Non-pigmented ciliary epithelial cell (primary cell): ENCODE measurements around the gene RAB34.
A peak's percentile ranks its signal among the peaks of the same experiment; 100 is the strongest.

Experiments used
- DNase-seq: peaks from one replicate; pipeline ENCODE4 v3.0.0-alpha.2; 2010; ENCODE audit warnings: low read depth

Gene RAB34, protein sequence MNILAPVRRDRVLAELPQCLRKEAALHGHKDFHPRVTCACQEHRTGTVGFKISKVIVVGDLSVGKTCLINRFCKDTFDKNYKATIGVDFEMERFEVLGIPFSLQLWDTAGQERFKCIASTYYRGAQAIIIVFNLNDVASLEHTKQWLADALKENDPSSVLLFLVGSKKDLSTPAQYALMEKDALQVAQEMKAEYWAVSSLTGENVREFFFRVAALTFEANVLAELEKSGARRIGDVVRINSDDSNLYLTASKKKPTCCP

GRCh38 chr17:28717578-28718332 lies at the start of gene RAB34:
TSS of gene RAB34 (minus strand) at chr17:28717868. CDS start at chr17:28717266, 602 bp downstream.
- DNase-seq, result no peak

DNA sequence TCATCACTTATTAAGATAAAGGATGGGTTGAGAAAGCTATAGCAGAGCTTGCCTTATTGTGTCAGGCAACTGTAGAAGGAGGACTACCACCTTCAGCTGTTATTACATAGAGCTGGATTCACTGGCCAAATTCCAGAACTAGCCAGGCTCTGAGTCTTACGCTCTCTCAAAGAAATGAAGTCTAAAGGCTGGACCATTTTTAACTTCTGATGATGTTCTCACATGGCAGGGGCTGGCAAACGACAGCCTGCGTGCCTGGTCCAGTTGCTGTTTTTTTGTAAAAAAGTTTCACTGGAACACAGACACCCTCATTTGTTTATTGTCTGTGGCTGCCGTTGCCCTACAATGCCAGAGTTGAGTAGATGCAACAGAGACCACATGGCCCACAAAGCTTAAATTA lies 47.4 kb upstream of the RAB34 start:
- no peak for DNase-seq

DNA sequence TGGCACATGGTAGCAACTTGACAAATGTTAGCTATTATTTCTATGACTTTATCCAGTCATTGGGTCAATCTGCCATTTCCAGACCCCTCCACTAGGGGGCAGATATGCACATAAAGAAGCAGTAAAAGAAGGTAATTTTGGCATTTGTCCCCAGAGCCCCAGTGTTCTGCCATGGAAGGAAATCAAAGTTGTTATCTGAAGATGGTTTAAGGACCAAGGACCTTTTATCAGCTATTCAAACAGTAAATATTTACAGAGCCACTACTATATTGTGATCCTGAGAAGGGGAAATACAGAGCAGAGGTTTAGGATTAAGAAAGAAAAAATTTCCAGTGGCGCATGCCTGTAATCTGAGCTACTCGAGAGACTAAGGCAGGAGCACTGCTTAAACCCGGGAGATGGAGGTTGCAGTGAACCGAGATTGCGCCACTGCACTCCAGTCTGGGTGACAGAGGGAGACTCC lies 46.2 kb upstream of the RAB34 start:
- DNase-seq, result no peak

DNA sequence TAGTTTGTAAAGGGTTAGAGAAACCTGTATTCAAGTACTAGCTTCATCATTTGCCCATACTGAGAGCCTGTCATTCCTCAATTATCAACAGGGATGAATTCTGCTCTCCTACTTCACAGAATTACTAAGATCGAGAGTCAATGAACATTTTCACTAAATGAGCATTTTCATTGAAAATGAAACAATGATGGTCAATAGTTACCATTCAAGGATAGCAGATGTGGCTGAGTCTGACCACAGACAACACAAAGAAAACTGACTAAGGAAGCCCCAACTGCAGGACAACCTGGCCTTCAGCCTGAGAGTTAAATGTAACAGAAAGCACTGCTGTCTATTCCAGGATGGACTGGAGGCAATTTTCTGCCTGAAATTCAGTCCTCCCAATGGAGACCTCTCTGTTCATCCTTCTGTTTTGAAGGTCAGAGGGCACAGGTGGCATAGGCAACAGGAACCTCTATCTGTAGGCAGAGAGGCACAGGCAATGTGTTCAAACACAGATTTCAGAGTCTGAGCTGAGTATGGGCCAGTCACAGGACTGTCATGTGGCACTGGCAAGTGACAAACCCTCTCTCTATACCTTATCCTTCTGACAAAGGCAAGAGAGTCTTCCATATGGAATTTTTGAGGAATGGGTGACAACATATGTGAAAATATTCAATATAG lies 45.6 kb upstream of the RAB34 start:
- no peak for DNase-seq

DNA sequence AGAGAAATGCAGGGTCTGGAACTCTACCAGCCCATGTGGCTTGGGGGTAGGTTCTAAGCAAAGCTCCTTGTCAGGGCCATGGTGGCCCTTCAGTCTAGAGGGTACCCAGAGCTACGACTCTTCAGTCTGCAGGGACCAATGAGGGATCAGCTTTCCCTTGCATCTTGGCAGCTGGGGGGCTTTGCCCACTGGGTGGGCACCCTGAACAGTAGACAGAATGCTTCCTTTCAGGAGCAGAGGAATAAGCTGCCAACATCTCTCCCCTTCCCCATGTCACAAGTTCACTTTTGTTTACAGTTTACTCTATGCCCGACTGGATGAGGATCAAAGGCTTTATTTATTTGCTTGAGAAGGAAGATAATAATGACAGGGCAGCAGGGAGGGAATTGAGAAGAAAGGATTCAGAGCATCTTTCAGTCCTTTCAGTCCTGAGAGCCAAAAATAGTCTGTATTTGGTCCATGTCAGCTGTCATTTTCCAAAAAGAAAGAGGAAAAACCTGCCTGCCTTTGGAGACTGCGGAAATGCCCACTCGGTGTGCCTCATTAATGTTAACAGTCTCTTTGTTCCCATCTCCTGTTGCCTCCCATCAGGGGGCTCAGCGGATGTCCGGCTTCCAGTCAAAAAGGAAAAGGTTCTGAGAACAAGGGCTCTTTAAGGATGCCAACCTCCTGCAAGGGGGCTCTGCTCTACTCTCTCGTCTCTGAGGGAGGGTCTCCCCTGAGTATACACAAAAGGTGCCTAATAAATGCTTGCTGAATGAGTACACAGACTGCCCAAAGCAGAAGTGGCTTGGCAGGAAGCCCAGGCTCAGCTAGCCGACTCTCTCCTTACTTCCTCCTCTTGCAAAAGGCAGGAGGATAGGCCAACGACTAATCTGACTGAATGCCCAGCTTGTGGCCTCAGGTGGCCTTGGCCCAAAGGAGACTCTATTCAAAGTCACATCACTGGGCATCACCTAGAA lies 43.2 kb upstream of the RAB34 start:
- DNase-seq, result peak; percentile 24

DNA sequence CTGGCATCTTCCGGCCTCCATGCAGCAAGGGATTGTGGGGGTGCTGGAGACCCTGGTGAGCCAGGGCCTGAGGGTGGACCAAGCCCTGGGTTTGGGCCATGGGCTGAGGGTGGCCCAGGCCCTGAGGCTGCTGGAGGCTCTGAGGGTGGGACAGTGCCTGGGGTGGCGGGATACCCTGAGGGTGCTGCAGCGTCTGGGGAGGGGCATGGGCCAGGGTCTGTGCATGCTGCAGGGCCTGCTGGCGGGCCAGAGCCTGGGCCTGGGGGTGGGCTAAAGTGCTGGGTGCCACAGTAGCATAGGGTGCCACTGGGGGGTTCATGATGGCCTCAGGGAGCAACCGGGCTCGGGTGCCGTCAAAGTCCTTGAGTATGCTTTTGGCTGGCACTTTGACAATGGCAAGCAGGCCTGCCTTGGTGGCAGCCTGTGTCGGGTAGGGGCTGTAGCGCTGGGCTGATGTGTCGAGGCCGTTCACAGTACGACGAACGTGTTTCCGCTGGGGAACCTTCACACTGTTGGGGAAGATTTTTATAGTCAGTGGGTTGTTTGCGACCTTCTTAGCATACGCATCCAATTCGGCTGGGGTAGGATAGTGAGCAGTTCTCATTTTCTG lies 41.7 kb upstream of the RAB34 start:
- no peak for DNase-seq

DNA sequence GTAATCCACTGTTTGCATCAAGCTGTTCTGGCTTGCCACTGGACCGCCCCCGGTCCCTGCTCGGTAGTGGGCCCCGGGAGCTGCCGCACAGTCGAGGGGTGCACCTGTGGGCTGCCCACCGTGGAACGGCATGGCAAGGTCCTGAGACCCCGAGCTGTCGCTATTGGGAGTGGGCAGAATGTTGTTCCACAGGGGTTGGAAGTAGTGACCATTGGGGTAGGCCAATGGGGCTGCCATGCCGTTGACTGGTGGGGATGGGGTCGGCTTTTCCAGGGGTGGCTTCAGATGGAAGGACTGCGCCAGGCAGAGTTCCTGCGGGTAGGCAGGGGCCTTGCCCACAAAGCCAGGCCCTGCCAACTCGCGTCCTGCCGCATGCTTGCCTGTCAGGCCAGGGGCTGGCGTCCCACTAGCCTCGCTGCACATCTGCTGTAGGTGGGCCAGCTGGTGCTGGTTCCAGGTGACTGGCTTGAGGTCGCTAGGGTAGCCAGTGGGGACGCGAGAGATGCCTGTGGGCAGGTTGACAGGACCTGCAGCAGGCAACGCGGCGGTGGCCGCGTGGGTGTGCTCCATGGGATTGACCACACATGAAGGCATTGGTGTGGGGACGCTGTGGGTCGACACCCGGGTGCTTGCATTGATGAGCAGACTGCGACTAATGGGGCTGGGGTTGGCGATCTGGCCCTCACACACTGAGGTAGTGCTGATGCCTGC lies 40.9 kb upstream of the RAB34 start:
- no peak for DNase-seq

DNA sequence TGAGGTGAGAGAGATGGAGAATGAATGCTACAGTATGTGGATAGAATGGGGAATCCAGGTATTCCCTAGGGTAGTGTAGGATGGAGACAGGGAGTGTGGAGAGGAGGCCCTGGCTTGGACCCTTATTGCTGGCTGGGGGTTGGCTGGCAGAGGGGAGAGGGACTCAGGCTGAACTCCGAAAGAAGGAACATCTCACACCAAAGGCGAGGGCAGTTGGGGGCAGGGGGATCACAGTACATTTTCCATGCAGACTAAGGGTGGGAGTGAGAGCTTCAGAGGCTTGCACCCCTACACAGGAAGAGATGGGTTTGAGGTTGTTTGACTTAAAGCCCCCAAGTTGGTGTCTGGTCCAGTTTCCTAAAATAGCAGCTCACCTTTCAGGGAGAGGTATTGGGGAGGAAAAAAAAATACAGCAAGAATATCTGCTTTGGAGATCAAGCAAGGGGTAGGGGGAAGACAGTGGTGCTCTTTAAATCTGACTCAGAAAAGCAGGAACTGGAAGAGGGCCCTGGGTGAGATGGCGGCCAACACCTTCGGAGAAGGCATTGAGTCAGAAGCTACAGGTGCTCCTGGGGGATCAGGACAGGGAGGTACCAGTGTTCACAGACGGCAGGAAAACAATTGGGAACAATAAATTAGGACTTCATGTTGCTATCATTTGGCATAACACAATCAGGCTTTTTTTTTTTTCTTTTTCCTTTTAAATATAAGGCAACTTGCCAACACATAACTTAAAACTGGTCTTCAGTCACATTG lies 38.6 kb upstream of the RAB34 start:
- DNase-seq, result no peak

DNA sequence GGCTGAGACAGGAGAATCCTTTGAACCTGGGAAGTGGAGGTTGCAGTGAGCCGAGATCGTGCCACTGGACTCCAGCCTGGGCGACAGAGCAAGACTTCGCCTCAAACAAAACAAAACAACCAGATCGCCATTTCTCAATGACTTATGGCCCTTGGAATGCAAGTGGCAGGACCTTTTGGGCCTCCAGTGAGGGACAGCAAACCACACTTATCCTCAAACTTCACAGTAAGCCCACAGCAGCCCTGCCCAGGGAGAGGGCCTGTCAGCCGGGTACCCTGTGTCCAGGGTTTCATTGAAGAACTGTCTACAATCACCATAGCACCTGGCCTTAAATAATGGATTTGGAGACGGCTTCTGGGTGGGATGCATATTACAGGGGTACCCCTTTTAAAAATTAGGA lies 37.8 kb upstream of the RAB34 start:
- DNase-seq, result no peak

- no peak for DNase-seq
Measured at GRCh38 chr17:28751600-28752366, 34.1 kb upstream of the RAB34 start.

DNA sequence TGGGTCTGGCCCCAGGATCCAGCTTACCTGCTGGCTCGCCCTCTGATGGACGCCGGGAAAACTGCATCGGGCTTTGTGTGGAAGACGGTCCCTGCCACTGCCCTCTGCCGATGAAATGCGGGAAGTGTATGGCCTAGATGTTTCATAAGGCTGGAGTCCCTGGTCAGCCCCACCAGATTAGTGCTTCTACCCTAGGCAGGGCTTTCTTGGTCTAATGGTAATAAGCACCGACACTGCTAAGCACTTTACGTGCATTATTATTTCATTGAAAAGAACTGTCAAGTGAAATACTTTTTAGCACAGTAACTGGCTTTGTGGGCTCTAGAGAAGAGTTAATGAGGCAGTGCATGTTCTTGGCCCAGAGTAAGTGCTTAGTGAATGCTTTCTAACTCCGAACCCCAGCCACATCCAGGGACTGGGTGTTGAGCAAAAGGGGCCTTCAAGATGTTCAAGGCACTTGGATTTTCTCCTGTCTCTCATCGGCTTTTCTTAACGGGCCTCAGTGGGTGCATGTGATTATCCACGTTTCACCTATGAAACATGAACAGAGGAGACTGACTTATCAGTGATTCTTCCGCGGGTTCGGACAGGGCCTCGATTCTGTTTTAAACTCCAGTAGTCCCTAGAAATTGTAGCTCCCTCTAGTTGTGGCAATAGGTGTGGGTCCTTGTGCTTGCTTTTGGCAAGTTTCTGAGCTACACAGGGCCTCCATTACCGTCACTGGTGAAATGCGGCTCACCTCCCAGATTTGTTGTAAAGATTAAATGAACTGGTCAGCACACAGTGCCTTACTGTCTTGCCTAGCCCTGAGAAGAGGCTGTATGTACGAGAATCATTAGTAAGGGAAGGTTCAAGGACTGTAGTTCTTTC lies 32.7 kb upstream of the RAB34 start:
- peak; percentile 67 for DNase-seq

DNA sequence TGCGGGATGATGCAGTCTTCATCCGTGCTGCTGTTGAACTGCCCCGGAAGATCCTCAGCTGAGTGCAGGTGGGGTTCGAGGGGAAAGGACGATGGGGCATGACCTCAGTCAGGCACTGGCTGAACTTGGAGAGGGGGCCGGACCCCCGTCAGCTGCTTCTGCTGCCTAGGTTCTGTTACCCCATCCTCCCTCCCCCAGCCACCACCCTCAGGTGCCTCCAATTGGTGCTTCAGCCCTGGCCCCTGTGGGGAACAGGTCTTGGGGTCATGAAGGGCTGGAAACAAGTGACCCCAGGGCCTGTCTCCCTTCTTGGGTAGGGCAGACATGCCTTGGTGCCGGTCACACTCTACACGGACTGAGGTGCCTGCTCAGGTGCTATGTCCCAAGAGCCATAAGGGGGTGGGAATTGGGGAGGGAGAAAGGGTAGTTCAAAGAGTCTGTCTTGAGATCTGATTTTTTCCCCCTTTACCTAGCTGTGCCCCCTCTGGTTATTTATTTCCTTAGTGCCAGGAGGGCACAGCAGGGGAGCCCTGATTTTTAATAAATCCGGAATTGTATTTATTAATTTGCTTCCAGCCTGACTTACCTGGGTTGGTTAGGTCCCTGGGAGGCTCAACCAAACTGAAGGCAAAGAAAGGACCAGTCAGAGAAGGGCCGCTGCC lies 32.0 kb upstream of the RAB34 start:
- DNase-seq, result no peak

DNA sequence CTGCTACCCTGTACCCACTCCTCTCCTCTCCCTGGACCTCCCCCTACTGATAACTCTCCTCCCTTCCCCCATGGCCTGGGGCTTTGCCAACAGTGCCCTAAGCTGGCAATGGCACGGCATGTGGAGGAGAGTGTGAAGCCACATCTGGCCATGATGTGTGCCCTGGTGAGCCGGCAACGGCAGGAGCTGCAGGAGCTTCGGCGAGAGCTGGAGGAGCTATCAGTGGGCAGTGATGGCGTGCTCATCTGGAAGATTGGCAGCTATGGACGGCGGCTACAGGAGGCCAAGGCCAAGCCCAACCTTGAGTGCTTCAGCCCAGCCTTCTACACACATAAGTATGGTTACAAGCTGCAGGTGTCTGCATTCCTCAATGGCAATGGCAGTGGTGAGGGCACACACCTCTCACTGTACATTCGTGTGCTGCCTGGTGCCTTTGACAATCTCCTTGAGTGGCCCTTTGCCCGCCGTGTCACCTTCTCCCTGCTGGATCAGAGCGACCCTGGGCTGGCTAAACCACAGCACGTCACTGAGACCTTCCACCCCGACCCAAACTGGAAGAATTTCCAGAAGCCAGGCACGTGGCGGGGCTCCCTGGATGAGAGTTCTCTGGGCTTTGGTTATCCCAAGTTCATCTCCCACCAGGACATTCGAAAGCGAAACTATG lies 31.3 kb upstream of the RAB34 start:
- no peak for DNase-seq

- DNase-seq, result no peak
Measured at GRCh38 chr17:28747801-28748750, 30.4 kb upstream of the RAB34 start.

DNA sequence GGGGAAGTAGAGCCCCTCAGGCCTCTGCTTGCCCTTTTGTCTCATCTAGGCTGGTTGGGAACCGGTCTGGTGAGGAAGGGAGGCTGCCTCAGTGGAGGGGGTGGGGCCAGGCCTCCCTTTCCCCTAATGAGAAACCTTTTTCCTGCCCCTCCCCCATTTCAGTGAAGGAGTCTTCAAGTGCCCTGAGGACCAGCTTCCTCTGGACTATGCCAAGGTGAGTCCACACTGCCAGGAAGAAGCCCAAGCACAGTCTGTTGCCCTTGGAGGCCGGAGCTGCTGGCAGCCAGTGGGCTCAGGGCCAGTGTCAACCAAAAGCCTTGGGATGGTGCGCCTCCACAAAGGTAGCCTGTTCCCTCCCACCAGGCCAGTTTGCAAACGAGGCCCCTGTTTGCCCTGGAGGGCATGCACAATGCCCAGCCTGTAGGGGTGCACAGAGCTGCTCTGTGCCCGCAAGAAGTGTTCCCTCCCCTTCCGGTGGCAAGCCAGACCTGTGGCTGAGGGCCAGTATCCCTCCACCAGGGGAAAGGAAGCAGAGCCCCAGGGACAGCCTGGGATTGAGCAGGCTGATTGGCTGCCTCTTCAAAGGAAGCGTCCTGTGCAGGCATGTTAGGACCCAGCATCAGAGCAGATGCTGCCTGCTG lies 29.5 kb upstream of the RAB34 start:
- no peak for DNase-seq
